D721Med (cell line): ENCODE results near the gene ARHGAP44.

Source experiments
- DNase-seq: peaks from one replicate; pipeline ENCODE4 v3.0.0; 2011; ENCODE audit warnings: low spot score; ENCODE audit not compliant: insufficient read length
- FAIRE-seq: peaks from 2 replicates; lab custom pipeline; 2011; peaks lifted over from hg19 to GRCh38; lab: Jason Lieb, UNC
- CTCF ChIP-seq: IDR thresholded peaks from 2 replicates; pipeline ENCODE4 v1.5.1; 2012; ENCODE audit warnings: mild to moderate bottlenecking, control low read depth; ENCODE audit not compliant: insufficient read depth; ENCODE audit errors: missing control alignments

ARHGAP44 gene

GRCh38 chr17:13002761-13003453, 213.6 kb downstream of the ARHGAP44 start:
- FAIRE-seq: no peak
- DNase-seq: peak; percentile 51
- peak; percentile 65 for TF ChIP-seq CTCF

- no peak for FAIRE-seq
These were observed 214.2 kb downstream of the ARHGAP44 start for GRCh38 chr17:13003454-13003851.

DNA sequence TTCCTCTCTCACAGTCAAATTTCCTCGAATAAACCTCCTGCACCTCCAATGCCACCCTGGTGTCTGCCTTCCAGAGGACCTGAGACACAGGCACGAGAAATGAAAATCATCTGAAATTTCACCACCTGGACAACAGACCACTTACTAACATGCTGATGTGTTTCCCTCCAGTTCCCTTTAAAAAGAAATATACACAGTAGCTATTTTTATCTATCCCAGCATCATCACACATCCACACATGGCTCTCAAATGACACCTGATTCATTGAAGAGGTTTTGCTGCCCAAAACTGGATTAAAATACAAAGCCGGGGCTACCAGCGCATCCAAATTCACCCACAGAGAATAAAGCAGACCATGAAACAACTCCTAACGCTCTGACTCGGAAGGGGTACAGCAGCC, 214.6 kb downstream of the ARHGAP44 start:
- TF ChIP-seq CTCF: no peak
- no peak for DNase-seq
- FAIRE-seq: no peak

More at GRCh38 chr17:13003454-13003851, 214.2 kb downstream of the ARHGAP44 start:
- TF ChIP-seq CTCF: no peak
- DNase-seq: no peak

DNA sequence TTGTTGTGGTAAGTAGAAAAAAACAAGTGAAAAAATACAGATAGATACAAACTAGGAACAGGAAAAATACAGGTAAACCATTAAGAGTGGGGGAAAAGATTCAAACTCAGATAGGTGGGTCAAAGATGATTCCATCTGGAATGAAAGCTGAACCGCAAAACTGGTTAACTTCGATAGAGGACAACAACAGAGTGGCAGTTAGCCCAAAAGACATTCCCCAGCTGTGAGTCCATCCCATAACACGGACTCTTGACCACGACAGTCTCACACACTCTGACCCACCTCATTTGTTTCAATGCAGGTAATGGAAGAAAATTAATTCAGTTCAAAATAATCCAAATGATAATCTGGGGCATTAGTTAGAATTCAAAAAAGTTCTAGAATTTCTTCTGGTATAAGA, 215.0 kb downstream of the ARHGAP44 start:
- no peak for DNase-seq
- no peak for FAIRE-seq
- TF ChIP-seq CTCF: no peak

DNA sequence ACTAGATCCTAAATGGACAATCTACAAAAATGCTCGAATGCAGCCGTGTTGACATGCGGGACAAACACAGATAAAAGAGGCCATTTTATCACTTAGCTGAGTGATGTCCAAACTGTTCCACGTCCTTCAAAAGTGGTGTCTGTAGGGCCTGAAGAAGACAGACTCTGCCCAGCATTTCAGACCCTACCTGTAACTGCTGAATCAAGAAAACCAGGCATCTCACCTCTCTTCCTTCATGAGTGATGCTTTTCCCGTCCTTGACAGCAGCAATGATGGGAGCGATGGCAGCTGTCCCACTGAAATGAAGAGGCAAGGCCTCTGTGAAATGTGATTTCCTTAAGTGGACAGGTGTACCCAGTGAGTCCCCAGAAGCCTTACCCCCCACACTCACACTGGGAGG, 216.2 kb downstream of the ARHGAP44 start:
- DNase-seq (no peak), FAIRE-seq (no peak)
- no peak for TF ChIP-seq CTCF

DNA sequence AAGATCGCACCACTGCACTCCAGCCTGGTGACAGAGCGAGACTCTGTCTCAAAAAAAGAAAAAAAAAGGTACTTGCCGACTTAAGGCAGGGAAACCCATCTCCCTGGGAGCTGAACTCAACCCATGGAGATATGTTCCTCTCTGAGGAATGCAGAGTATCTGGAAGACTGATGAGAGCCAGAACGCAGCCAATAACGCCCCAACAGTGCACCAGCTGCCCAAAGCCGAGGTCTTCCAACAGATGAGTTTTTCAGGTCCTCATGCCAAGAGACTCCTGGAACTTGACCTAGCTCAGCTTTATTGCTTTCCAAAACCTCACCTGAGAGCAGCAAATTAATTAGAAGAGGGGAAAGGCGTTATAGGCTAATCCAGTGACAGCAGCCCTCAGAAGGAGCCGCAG, 219.2 kb downstream of the ARHGAP44 start:
- FAIRE-seq: no peak
- no peak for DNase-seq
- no peak for TF ChIP-seq CTCF

GRCh38 chr17:13010959-13011358, 221.7 kb downstream of the ARHGAP44 start:
- FAIRE-seq (no peak), DNase-seq (no peak)
- TF ChIP-seq CTCF: no peak
